Glomerular endothelial cell (primary cell): Measurements from ENCODE around the gene PLAGL1. TPM values are rescaled to one million over a fixed set of nuclear protein-coding genes. Genes with fewer than 3 reads are reported as not detected.

Experiments
- DNase-seq: peaks from one replicate; pipeline ENCODE4 v3.0.0-alpha.2; 2011; ENCODE audit warnings: low read depth, low spot score; ENCODE audit errors: extremely low read depth
- total RNA-seq: library from RNA; depleted of rRNA; stranded (reverse); fragments of >200 nt; gene quantifications from 2 replicates; pipeline ENCODE4 v1.2.3, GENCODE V29; 2015

PLAGL1 gene
- total RNA-seq, 1 donor from 2014 or later = 31.0 TPM

DNA sequence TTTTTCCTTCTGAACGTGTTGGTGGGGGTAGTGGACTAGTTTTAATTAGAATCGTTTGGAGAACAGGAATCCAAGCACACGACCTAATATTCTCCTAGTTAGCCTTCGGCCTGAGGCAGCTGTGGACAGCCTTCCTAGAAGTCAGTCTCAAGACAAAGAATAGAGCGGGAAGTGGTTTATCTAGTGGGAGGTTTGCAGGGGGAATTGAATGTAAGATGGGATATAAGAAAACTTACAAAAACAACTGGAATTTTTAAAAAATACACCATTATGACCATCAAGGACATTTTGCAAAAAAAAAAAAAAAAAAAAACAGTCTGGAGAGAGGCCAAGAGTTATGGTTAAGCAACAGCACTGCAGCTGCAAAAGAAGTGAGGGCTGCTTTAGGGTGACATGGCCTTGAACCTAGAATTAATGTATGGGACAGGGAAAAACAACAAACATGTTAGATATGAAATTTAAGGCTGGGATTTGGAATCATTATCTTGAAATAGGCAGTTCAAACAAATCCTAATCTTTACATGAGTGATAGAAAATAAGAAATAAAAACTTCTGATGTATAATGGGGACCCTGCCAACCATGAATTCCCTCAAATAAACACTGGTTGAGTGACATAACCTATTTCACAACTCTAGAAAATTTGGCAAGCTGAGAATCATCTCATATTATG, 40.2 kb downstream of the PLAGL1 start:
- DNase-seq = no peak

DNA sequence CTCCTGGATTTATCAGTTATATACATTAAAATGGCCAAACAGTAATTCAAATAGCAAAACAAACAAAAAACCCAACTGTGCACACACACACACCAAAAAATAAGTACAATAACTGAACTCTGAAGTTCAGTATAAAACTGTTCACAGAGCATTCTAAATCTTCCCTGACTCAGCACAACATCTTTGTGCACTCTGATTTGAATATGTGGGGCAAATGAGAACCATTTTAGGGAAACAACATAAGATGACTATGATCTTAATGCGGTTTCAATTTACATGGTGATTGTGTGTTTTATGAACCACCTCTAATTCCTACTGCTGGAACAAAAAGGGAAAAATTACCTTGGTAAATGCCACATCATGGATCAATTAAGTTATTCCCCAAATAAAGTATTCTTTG, 41.7 kb downstream of the PLAGL1 start:
- DNase-seq = no peak

DNA sequence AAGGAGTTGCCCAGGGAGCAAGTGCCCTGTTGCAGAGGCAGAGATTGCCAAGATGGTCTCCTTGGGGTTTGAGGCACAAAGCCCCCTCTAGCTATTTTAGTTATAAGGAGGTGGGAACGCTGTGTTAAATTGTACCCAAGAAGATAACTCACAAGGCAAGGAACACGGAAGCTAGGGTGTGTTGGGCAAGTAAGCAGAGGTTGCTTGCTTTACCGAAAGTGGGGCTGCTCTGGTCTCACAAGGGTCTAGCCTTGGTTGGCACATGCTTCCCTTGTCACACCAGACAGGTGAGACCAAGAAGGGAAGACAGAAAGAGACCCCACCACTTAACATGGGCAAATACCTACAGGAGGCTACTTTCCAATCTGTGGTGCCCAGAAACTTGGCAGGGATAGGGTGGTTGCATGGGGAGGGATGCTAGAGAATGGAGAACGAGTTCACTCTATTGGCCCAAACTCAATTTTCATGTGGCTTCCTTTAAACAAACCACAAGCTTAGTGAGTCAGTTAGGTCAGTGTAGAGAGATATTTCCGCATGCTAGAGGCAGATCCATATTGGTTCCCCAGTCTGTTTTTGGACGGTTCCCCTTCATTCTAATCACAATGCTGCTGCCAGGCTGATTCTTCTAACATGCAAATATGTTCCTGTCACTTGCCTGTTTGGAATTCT, 42.4 kb downstream of the PLAGL1 start:
- no peak for DNase-seq

DNA sequence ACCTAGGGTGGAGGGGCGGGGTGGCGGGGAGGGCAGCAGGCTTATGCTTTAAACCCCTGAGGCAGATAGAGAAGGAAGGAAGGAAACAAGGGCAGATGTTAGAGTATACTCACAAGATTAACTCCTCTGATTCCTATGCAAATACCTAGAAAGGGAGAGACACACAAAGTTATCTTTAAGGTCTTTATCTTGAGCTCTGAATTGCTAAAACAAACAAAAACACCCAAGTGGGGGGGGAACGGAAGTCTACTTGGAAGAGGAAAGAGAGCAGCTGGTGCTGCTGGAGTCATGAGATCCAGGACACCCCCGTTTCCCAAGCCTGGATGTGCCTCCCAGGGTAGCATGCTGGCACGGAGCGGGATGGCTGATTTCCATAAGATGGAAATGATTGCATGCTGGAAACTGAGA, 43.4 kb downstream of the PLAGL1 start:
- DNase-seq = no peak

DNA sequence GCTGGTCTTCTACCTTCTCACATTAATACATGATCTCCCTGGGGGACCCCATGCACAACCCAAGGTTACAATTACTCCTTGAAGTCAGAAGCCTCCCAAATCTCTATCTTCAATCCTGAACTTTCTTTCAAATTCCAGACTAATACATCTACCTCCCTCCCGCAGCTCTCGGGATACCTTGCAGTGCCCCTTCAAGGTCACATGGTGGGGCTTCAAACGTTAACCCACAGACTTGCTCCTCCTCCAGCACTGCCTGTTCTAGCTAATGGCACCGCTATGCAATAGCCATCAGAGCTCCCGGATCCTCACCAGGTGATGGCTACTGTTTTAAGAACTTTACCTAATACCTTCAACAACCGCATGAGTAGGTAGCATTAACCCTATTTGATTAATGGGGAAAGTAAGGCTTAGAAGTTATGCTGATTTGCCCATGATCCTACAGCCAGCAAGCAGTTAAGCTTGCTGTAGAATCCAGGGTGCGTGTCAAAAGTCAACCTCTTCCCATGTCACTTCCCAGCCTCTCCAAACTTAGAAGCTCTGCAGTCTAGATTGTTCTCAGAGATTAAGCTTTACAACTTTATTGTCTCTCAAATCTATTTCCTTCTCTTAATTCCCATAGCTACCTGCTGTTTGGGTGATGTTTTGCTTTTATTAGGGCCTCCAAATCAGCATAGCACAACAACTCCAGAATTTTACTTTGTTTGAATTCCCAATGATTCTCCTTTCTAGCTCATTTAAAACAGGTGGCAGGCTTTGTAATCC, 44.7 kb downstream of the PLAGL1 start:
- DNase-seq = no peak

DNA sequence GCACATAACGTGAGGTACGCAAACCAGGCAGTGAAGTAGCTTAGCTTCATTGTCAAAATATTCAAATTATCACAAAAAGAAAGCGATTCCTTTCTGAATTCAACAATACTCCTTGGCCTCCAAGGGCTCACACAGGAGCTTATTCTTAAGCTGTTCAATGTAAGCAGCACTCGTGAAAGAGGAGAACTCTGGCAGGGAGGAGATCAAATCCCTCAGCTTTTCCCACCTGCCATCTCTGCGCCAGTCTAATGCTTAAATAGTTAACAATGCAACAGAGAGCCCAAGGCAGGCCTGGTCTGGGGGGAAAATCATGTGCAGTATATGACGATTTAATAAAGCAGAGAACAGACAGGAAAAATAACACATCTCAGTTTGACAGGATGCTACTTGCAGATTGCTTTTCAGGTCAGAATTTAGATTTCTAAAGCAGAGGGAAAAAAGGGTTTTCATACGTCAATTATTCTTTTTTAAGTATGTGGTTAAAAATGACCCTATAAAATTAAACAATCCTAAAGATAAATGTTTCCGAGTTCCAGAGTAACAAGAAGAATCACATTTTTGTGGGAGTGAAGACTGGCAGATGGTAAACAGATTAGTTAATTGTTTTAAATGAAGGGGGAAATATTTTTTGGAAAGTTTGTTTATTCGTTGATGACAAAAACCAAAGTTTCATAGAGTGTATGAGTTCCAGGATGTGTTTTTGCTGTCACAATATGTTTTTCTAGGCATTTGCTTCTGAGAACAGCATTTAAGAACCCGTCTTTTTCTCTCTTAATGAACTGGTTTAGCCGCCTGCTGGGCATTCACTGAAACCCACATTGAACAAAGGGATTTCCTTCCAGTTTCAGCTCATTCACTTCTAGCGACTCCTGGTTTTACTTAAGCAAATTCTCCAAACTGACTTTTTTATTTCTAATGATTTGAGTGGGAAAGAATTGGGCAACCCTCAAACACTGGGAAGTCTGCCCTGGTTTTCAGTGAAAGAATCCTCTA, 45.9 kb downstream of the PLAGL1 start:
- DNase-seq = peak; percentile 27

DNA sequence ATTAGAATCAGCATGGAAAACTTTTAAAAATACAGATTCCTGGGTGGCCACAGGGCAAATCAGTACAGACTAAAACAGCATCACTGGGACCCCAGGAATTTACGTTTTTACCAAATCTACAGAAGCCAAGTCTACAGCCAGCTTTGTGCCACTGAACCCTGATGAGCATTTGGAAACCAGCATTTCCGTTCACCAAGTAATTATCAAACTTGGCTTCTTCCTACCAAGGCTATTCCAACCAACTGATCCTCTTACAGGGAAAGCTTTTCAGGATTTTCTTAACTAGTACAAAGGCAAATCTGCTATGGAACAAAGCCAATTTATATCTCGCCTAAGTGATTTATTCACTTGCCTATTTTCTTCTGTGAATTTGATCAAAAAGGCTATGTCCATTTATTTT, 47.0 kb downstream of the PLAGL1 start:
- DNase-seq = no peak

DNA sequence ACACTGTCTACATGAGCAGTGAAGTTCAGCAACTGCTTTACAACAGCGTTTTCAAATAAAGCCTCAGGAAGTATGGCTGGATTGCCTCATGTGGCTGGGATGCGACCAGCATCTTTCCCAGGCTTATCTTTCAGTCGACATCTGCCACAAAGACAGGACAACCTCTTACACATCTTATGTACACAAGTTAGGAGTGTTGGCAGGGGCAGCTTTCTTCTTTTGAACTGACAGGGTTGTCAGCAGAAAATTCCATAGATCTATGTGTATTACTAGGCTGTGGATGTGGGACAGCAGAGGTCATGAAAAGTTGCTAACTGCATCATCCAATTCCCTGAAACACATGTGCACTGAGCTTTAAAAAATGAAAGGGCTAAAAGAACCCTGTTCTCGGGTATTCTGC, 48.1 kb downstream of the PLAGL1 start:
- no peak for DNase-seq

DNA sequence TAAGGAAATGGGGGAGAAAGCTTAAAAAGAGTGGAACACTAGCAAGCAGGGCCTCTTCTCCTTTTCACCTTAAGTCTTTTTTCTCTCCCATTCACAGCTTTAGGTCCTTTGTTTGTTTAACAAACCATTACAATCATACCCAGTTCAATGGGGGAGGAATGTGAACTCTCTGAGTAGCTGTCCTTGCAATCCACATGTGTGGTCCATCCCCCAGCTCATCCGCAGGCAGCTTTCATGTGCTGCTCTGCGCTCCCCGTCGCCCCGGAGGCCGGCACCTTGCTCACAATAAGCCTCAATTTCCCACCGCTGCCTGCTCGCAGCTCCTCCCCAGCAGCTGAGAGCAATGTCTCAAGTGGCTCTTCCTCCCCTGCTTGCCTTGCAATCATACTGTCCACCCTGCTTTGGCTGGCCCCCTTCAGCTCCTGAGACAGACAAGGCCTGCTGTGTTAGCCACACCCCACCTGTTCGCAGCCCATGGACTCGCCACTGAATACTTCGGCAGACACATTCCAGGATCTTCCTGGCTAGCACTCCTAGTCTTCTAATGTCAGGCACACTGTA, 49.1 kb downstream of the PLAGL1 start:
- DNase-seq = no peak

DNA sequence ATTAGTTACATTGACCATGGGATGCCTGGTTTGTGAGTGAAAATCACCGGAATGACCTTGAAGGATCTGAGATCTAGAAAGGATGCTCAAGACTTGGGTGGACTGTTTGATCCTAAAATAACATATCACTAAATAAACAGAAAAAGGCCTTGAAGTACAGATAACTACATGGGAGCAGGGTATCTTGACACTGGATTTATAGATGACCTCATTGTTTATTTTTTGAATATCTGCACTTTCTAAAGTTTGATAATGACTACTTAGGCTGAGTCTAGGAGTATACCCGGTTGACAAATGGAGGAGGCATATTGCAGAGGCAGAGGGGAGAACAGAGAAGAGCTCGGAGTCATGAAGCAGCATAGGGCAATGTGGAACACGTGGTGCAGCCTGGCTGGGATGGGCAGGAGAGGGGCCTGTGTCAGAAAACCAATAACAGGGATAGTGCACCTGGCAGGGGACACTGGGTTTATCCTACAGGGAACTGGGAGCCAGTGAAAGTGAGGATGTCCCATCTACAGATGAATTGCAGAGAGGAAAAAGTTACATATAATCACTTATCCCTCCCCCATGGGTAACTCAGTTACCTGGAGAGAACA, 50.3 kb downstream of the PLAGL1 start:
- DNase-seq = no peak

DNA sequence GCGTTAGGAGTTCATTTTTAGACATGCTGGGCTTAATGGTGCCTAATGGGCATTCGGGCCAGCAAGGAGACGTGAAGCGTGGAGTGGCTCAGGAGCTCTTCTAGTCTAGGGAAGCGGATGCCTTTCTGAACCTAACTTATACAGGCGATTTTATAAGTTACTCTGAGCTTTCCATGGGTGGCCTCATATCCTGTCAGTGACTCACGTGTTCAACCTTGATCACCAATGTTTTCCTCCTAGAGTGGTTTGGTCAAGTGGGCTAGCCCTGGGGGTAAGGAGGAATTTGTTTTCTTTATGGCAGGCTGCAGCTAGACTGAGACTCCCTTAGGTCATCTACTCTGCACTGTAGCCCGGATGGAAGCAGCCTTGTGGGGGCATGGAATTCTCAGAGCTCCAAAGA, 52.1 kb downstream of the PLAGL1 start:
- DNase-seq = no peak

DNA sequence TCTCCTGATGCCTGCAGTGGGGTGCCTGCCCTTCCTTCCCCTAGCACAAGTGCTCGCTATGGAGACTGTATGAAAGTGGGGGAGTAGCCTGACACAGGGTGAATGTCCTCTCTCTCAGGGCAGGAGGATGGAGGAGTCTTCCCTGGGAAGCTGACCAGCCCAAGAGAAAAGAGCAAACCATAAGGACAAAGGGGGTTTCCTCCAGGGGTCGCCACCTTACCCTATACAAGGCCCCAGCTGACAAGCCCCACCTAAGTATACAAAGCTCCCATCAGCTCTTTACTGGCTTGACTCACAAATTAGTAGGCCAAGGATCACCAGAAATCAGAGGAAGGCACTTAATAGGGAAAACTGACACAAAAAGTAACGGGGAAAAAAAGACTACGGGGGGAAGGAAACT, 54.1 kb downstream of the PLAGL1 start:
- DNase-seq = no peak

DNA sequence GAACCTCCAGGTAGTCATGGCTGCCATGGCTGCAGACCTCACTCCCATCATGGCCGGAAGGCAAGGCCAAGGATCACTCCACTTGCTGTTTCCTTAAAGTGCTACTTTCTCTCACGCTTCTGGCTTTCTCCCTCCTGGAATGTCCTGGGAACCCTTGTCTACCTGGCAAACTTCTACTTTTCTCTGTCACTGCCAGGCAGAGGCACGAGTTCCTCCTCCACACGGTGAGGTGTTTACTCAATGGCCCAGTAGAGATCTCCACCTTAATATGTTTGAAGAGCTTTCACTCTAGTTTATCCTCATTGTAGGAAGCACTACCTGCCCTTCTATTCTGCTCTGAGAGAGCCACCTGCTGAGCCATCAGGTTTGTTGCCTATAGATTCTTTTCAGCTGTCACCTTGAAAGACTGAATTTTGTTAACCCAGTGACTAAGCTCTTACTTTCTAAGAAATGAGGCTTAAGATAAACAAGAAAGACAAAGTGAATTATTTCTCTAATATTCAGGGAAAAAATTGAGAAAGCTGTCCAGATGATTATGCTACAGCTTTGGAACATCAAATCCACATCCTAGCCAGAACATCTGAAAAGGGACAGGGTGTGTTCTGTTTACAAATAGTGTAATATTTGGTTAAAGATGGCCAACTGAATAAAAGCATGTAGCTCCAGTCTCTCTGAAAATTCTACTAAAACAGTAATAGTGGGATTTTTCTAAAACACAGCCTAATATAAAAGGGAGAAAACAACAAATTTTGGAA, 54.9 kb downstream of the PLAGL1 start:
- no peak for DNase-seq

DNA sequence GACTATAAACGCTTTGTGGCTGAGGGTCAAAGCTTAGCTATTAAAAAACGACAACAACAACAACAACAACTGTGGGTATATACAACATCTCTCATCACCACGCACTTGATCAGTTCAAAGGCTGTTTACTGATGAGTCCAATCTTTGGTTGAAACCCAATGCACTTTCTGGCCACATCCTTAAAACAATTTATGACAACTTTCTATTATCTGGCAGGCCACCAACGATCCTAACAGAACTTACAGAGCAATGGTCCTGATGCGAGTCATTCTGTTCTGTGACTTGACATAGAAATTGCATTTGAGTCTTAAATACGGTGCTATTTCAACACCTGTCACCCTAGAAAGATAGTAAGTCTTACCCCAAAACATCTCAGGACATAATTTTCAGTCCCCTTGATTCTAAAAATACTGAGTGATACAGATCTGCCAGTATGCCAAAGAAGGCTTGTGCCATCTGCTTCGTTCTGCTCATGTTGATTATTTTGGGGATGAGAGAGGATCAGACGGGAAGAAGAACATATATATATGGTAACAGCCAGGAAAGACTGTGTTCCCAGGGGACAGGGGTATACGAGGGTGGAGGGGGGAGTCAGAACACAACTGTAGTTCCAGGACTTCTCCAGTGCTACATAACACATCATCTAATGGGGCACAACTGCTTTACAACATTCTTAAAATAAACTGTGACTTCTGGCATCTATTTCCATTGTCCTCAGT, 55.8 kb downstream of the PLAGL1 start:
- no peak for DNase-seq

DNA sequence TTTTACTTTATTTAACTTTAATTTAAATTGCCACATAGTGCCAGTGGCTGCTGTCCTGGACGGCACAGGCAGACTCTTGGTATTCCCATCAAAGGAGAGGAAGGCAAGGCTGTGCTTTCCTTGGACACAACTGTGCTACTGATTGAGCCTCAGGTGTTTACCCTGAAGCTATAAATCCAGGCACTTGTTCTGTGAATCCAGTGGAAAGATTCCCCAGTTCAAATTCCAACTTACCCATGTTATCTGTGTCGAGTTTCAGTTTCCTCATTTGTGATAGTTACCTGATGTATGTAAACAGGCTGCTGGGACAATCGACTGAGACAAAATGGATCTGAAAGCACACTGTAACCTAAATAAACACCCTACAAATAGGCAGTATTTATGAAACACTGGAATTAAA, 57.2 kb downstream of the PLAGL1 start:
- DNase-seq = no peak

DNA sequence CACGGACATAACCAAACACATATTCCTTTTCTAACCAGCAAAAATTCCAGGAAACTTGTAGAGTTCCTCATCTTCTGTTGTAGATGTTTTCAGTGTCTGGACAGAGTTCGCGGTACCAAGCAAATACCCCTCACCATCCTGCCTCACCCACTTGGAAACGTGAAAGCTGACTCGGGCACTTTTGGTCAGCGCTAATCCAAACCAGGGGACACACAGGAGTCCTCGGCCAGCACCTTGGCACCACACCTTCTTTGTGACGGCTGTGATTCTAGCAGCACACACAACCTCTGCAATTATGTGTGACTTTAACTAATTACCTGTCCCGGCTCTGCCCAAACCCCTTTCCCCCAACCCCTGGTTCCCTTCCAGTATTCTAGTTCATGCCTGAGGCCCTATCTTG, 58.1 kb downstream of the PLAGL1 start:
- DNase-seq = no peak

DNA sequence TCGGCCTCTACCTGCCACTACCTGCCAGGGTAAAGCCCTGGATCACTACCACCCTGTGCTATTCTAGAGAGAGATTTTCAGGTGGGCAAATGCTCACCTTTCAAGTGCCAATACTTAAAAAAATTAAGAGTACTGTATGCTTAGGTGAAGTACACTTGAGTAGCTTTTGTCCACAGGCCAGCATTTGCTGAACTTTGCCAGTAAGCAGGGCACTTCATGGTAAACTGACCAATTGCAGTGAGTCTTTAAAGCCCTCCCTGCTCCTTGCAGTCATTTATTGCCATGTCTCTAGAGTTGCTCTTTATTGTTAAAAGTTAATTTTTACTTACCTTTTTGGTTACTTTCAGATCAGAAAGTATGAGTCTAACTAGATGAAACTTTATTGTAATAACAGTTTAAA, 58.5 kb downstream of the PLAGL1 start:
- DNase-seq = no peak

DNA sequence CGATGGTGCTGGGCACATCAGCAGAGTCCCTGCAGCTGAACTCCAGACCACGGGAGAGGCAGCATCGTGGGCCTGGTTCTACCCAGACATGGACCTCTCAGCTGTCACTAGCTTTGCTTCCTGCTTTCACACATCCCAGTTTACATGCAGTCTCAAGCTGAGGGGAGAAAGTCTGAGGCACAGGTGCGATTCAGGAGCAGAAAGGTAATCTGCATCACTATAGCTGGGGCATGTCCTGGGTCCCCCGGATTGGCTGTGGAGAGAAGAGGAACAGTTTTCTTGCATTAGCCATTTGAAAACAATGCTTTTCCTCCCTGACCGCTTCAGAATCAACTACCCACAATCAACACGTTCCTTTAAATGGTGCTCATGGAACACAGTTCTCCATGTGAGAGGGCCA, 59.9 kb downstream of the PLAGL1 start:
- no peak for DNase-seq
